GM18505 (cell line): ENCODE results near the gene KIF5B.
A peak's percentile ranks its signal among the peaks of the same experiment; 100 is the strongest.
"Not testable (repeated sequence)": the region's sequence is repeated elsewhere in the genome, so short reads cannot be mapped to it uniquely, and the experiment has no call there.

Experiments used
- ATAC-seq: cut with Tn5 transposase; IDR thresholded peaks from one replicate; pipeline ENCODE4 v1.9.1; 2021; ENCODE audit not compliant: unreplicated experiment
- POLR2A ChIP-seq: IDR thresholded peaks from 4 replicates; pipeline ENCODE4 v1.6.1; 2011; ENCODE audit warnings: borderline replicate concordance; ENCODE audit not compliant: insufficient read depth, insufficient read length; ENCODE audit errors: extremely low read depth

Gene KIF5B

DNA sequence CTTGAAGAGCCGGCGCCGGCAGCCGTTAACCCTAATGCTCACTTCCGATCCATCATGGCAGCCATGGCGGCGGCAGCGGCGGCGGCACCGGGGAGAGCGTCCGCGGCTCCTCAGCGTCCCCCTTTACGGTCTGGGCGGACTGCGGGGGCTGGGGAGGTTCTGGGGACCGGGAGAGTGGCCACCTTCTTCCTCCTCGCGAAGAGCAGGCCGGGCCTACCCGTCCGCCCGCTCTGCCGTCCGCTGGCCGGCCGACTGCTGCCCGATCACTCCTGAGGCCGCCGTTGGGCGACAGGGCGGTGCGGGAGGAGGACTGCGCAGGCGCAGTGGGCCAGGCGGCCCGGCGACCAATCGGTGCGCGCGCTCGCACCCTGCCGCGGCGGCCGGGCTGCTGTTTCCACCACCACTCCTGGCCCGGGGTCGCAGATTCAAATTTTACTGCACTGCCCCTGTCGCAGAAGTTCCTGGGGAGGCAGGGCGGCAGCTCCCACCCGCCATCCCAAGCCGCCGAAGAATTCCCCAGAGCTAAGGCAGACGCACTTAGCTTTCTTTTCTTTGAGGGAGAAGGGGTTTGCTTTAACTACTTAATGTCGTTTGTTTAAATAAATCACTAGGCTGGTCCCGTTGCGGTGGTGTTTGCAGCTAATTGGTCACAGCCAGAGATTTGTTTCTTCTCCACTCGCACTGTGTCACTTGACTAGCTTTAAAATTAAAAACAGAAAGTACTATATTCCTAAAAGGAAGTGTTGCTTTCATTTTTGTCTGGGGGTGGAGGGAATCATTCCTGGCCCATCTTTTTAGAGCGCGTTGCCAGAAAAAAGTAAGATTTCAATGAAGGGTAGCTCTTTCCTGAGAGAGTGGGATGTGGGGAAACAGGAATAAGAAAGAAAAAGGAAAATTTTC, at the start of gene KIF5B:
KIF5B (minus strand) TSS at position 290 of the 900 bp plus-strand sequence. CDS start 452 bp downstream, outside the sequence.
- TF ChIP-seq POLR2A: peak; percentile 98
- peak; percentile 93 for ATAC-seq

DNA sequence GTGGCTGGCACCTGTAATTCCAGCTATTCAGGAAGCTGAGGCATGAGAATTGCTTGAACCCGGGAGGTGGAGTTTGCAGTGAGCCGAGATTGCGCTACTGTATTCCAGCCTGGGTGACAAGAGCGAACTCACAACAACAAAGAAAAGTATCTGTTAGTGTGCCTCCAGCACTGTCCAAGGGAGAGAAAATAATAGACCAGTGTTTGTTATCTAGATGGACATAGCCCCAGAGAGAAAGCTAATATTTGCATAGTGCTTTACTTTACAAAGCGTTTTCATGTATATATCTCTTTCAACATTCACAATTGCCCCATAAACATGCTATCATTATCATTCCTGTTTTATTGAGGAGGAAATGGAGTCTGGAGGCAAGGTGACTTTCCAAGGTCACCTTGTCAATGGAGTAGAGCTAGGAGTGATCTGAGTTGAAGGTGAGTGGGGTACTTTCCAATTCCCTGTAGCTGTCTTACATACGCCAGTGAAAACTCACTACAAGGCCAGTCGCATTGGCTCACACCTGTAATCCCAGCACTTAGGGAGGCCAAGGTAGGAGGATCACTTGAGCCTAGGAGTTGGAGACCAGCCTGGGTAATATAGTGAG, 49.7 kb upstream of the KIF5B start:
- no peak for ATAC-seq
- TF ChIP-seq POLR2A: no peak

DNA sequence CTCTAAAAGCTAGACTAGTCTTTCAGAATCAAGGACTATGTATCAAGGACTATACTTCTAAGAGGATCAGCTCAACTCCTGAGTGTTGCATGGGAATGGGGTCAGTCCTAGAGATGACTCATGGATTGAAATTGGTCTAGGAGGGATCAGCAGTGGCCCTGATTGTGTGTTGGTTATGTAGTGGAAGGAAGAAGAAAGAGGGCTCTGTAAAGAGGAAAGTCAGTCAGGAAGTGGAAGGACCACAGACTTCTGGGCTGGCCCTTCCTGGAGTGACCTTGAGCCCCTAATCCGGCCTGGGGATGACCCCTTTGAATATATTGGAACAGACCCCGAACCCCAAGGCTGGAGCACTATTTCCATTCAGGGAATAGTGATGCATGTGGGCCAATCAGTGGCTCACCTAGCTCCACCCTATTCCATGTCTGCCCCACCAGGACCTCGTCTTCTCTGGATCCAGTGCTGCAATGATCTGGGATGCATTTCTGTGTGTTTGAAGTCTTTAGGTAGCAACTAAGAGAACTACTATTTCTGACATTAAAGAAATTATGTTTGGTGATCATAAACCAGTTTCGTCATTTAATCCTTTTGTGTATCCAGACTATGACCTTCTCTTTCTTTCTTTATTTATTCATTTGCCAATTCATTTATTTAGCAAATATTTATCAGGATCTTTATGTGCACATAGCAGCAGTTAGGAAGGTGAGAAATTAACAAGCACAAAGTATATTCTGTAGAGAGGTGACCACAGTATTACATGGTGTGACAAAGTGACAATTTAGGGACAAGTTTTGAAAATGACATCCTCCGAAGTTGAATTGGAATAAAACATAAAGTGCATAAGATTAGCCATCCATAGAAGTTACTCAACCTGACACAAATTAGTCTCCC, 48.6 kb upstream of the KIF5B start:
- TF ChIP-seq POLR2A: no peak
- no peak for ATAC-seq

DNA sequence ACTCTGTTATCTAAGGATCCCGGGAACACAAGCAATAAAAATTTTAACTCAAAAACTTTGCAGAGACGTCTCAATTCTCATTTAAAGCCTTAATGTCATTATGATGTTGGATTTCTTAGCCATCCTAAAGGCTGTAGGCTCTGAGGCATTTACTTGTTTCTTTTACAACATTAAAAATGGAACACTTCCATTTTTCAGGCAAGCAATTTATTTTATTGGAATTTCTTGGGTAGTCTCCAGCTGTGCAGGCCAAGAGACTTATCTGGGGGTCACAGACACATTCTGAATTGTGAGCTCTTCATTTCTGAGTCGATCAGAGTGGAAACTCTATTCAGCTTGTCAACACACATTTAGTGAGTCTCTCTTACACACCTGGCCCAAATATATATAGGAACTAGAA, 48.0 kb upstream of the KIF5B start:
- no peak for TF ChIP-seq POLR2A
- no peak for ATAC-seq

DNA sequence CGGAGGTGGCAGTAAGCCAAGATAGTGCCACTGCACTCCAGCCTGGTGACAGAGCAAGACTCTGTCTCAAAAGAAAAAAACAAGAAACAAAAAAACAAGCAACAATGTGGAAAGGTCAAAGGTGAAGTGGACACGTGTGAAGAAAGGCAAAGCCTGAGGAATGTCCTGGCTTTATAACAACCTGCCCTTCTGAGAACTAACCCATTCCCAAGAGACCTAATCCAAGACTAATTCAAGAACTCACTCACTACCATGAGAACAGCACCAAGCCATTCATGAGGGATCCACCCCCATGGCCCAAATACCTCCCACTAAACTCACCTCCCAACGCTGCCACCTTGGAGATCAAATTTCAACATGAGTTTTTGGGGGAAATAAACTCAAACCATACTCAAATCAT, 47.5 kb upstream of the KIF5B start:
- ATAC-seq: no peak
- no peak for TF ChIP-seq POLR2A

DNA sequence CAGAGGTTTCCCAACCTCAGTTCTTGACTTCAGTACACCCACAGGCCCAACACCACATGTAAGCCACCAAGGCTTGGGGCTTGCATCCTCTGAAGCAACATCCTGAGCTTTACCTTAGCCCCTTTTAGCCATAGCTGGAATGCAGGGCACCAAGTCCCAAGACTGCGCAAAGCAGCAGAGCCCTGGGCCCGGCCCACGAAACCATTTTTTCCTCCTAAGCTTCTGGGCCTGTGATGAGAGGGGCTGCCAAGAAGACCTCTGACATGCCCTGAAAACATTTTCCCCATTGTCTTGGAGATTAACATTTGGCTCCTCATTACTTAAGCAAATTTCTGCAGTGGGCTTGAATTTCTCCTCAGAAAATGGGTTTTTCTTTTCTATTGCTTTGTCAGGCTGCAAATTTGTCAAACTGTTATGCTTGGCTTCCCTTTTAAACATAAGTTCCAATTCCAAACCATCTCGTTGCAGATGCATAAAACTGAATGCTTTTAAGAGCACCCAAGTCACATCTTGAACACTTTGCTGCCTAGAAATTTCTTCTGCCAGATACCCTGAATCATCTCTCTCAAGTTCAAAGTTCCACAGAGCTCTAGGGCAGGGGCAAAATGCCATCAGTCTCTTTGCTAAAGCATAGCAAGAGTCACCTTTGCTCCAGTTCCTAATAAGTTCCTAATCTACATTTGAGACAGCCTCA, 42.5 kb upstream of the KIF5B start:
- not testable (repeated sequence) for ATAC-seq

DNA sequence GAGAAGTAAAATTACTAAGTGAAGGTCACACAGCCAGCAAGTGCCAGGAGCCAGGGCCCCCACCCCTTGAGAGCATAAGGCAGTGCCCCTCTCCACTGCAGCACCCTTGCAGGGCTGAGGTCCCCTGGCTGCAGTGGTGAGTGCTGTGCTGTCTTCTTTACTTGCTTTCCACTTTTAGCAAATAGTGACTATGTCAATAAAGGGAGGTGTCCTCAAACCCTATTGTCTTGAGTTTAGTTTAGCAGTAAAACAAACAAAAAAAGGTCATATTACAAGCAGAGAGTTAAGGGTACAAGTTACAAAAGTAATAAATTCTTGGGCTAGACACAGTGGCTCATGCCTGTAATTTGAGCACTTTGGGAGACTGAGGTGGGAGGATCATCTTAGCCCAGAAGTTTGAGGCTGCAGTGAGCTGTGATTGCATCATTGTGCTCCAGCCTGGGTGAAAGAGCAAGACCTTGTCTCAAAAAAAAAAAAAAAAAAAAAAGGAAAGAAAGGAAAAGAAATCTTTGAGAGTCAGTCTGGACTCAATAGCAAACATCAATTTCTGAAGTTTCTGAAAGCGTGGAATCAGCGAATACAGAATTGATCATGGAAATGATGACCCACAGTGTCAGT, 39.0 kb upstream of the KIF5B start:
- no peak for ATAC-seq
- TF ChIP-seq POLR2A: no peak

DNA sequence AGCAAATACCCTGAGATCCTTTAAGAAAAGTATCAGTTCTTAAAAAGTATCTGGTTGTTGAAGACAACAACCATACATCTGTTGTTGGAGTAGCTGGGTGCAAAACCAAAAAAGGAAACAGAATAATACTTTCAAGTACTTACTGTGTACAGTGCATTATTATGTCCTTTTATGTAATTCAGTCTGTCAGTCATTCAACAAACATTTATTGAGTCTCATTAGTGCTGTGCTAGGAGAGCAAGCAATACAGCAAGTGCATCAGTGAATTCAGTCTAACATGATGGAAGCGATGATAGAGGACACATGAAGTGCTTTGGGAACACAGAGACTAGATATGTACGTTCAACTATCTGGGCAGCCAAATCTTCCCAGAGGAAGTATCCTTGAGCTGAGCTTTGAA, 37.4 kb upstream of the KIF5B start:
- no peak for TF ChIP-seq POLR2A
- no peak for ATAC-seq

DNA sequence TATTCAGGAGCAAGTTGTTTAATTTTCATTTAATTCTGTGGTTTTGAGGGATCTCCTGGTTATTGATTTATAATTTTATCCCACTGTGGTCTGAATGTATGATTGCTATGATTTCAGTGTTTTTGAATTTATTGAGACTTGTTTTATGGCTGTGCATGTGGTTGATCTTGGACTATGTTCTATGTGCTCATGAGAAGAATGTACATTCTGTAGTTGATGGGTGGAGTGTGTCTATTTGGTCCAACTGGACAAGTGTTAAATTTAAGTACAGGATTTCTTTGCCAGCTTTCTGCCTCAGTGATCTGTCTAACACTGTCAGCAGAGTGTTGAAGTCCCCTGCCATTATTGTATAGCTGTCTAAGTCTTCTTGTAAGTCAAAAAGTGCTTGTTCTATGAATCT, 34.8 kb upstream of the KIF5B start:
- ATAC-seq: no peak
- TF ChIP-seq POLR2A: no peak

DNA sequence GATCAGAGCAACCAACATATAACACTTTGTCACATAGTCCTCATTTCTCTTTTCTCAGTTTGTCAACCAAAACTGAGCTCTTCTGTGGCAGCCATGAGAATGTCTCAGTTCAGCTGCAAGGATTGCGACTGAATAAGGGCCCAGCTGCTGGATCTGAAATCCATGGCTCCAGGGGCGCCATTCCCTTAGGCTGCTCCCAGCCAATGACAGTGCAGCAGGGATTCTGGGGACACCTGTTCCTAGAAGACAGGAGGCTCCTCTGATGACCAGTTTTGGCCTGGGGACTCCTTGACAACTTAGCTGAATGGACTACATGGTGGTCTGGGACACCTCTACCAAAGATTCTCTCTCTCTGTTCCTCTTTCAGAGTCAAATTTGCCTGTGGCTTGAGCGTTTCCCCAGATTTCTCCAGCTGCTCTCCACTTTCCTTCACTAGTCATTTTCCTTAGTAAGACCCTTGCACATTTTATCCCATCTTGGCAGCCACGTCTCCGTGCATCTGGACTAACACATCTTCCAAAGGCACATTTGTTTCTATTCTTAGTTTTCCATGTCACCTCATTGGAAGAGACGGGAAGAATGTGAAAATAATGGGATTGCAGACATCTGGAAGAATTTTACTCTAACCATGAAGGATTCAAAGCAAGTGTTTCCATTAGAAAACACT, 28.1 kb upstream of the KIF5B start:
- ATAC-seq: no peak
- TF ChIP-seq POLR2A: no peak

DNA sequence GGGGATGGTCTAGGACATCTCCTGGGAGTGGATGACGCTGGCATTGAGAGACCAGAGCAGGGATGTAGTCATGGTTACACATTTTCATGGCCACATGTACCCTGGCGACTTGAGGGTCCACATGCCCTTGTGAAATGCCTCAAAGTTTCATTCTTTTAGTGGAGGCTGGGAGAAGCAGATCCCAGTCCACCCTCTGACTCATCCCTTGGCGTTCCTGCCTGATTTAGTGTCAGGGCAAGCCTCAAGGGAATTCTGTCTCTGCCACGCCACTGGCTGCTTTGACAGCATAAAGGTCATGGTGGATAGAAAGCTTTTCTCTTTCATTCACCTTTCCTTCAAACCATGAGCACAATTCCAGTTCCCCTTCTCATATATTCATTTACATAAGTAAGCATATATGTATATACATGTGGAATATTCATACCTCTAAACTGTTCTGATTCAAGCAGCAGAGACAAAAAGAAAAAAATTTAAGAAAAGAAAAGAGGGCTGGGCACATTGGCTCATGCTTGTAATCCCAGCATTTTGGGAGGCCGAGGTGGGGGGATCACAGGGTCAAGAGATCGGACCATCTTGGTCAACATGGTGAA, 21.8 kb upstream of the KIF5B start:
- ATAC-seq: no peak

DNA sequence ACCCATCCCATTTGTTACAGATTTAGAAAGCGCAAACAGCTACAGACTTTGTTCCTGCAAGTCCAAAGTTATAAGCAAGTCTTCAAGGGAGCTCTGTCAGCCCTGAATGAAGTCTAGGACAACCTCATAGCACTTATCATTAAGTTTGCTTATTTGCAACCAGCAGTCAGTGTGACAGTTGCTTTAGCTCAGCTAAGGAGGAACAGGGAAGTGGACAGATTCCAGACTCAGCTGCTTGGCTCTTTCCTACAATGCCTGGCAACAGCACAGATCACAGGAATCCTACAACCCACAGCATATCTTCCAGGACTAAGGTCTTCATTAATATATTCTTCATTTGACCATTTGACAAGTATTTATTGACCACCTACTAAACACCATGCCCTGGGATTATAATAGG, 17.4 kb upstream of the KIF5B start:
- TF ChIP-seq POLR2A: no peak
- no peak for ATAC-seq

More for the DNA sequence above, 21.8 kb upstream of the KIF5B start:
- no peak for TF ChIP-seq POLR2A
